K562 (cell line): ENCODE measurements around the gene CORO2A. TPM values are rescaled to one million over a fixed set of nuclear protein-coding genes. Genes with fewer than 3 reads are reported as not detected.
A peak's percentile ranks its signal among the peaks of the same experiment; 100 is the strongest.

Experiments
- CHD4 ChIP-seq: fragments of 200-600 bp; sonication (generic); IDR thresholded peaks from 3 replicates; pipeline ENCODE4 v1.6.1; 2012; ENCODE audit warnings: low read depth, mild to moderate bottlenecking, mixed read lengths, low read length, inconsistent platforms; ENCODE audit not compliant: insufficient read depth, insufficient replicate concordance, poor library complexity, severe bottlenecking
- GABPB1 ChIP-seq: sonication (generic); formaldehyde crosslinking; IDR thresholded peaks from 2 replicates; pipeline ENCODE4 v1.8.0; 2022; ENCODE audit warnings: mild to moderate bottlenecking, missing genetic modification reagents
- LCOR ChIP-seq: sonication (generic); formaldehyde crosslinking; IDR thresholded peaks from 2 replicates; pipeline ENCODE4 v1.8.0; 2022; ENCODE audit warnings: mild to moderate bottlenecking, missing genetic modification reagents
- MEF2D ChIP-seq: conservative IDR thresholded peaks from 2 replicates; pipeline ENCODE4 v1.6.1; 2016; ENCODE audit warnings: low read depth, missing genetic modification characterization, missing compliant biosample characterization
- MTF1 ChIP-seq: fragments of 250-450 bp; sonication (Bioruptor Pico); IDR thresholded peaks from 2 replicates; pipeline ENCODE4 v1.9.0; 2021; ENCODE audit warnings: moderate library complexity, mild to moderate bottlenecking, inconsistent platforms, borderline replicate concordance
- NFE2L1 ChIP-seq: fragments of 450-650 bp; IDR thresholded peaks from 2 replicates; pipeline ENCODE4 v1.6.1; 2016; ENCODE audit warnings: missing genetic modification characterization, low read depth, mild to moderate bottlenecking, missing compliant biosample characterization, moderate library complexity, borderline replicate concordance
- PML ChIP-seq: IDR thresholded peaks from 2 replicates; pipeline ENCODE4 v1.6.1; 2012; ENCODE audit warnings: low read length, inconsistent platforms
- PTBP1 ChIP-seq: fragments of 200-400 bp; formaldehyde crosslinking; IDR thresholded peaks from 2 replicates; pipeline ENCODE4 v1.6.1; 2017; ENCODE audit warnings: low read depth, low read length
- RBM15 ChIP-seq: fragments of 200-400 bp; formaldehyde crosslinking; IDR thresholded peaks from 2 replicates; pipeline ENCODE4 v1.6.1; 2018; ENCODE audit warnings: mild to moderate bottlenecking, low read length, moderate library complexity; ENCODE audit not compliant: insufficient read depth
- SIN3B ChIP-seq: fragments of 450-650 bp; IDR thresholded peaks from 2 replicates; pipeline ENCODE4 v1.6.1; 2017; ENCODE audit warnings: low read depth, mild to moderate bottlenecking, moderate library complexity
- TARDBP ChIP-seq: fragments of 450-650 bp; IDR thresholded peaks from 2 replicates; pipeline ENCODE4 v1.6.1; 2016
- TCFL5 ChIP-seq: fragments of 250-450 bp; sonication (Bioruptor Pico); conservative IDR thresholded peaks from 2 replicates; pipeline ENCODE4 v1.6.1; 2021; ENCODE audit warnings: mild to moderate bottlenecking, moderate library complexity, matching md5 sums
- ZBTB8A ChIP-seq: fragments of 450-650 bp; IDR thresholded peaks from 2 replicates; pipeline ENCODE4 v1.6.1; 2018; ENCODE audit warnings: mild to moderate bottlenecking, moderate library complexity; ENCODE audit not compliant: partially characterized antibody
- ZNF197 ChIP-seq: fragments of 200-800 bp; sonication (Bioruptor generic); IDR thresholded peaks from 2 replicates; pipeline ENCODE4 v1.6.1; 2016; ENCODE audit warnings: low read depth, missing genetic modification characterization, missing compliant biosample characterization
- ZNF324 ChIP-seq: fragments of 250-450 bp; sonication (Bioruptor Pico); IDR thresholded peaks from 2 replicates; pipeline ENCODE4 v1.4.0; 2020; ENCODE audit warnings: mild to moderate bottlenecking
- ZNF347 ChIP-seq: fragments of 450-650 bp; formaldehyde crosslinking; IDR thresholded peaks from 2 replicates; pipeline ENCODE4 v1.4.0; 2020; ENCODE audit warnings: low read depth, mild to moderate bottlenecking, moderate library complexity
- ZNF583 ChIP-seq: fragments of 250-450 bp; sonication (Bioruptor Pico); IDR thresholded peaks from 2 replicates; pipeline ENCODE4 v1.4.0; 2020
- ZNF785 ChIP-seq: fragments of 250-450 bp; sonication (Bioruptor Pico); IDR thresholded peaks from 2 replicates; pipeline ENCODE4 v1.4.0; 2020; ENCODE audit warnings: mild to moderate bottlenecking
- polyA plus RNA-seq, 8 experiments: library from polyadenylated mRNA; depleted of rRNA in 4 of 8; stranded (reverse) in 5 of 8; unstranded in 3 of 8; fragments of >200 nt; fragmentation: Nextera tagmentation in 2 of 8; fragmentation: Illumina TruSeq in 1 of 8; extraction: Ambion mirVana in 2 of 8; extraction: Trizol in 1 of 8; gene quantifications; 2 replicates each; pipeline versions ENCODE4 v1.2.1 to v1.2.3, GENCODE V29; 2011 to 2014; ENCODE audit warnings: inconsistent platforms in 1 of 8, missing spikeins in 1 of 8
- total RNA-seq, 7 experiments: library from RNA; depleted of rRNA in 6 of 7; stranded (reverse); fragments of >200 nt in 6 of 7; fragmentation: Illumina TruSeq in 2 of 7; extraction: Trizol in 2 of 7; gene quantifications; 2 replicates each; pipeline versions ENCODE4 v1.2.1 to v1.2.3, GENCODE V29; 2011 to 2021; ENCODE audit warnings: low replicate concordance in 1 of 7
- TF ChIP-seq, protein P1 (sequence below): sonication (generic); formaldehyde crosslinking; IDR thresholded peaks from 2 replicates; pipeline ENCODE4 v1.8.1; 2023; ENCODE audit warnings: mild to moderate bottlenecking, missing genetic modification reagents, moderate library complexity
- TF ChIP-seq, protein P2 (sequence below): IDR thresholded peaks from 2 replicates; pipeline ENCODE4 v1.6.1; 2014; ENCODE audit warnings: antibody characterized with exemption
- TF ChIP-seq, protein P3 (sequence below): sonication (generic); IDR thresholded peaks from 2 replicates; pipeline ENCODE4 v1.6.1; 2016
- TF ChIP-seq, protein P4 (sequence below): fragments of 450-650 bp; formaldehyde crosslinking; IDR thresholded peaks from 2 replicates; pipeline ENCODE4 v1.4.0; 2020; ENCODE audit warnings: mild to moderate bottlenecking, mixed read lengths
- TF ChIP-seq, protein P5 (sequence below), 2 experiments: fragments of 450-650 bp; IDR thresholded peaks; 2 replicates each; pipeline ENCODE4 v1.6.1; 2016

The CORO2A gene
- total and polyA plus RNA-seq, 9 of the 15 experiments (the other 6 are each of a cell fraction or from before 2014, with no cell fraction given) = 9.5 to 26.6 (median 18.0) TPM

DNA sequence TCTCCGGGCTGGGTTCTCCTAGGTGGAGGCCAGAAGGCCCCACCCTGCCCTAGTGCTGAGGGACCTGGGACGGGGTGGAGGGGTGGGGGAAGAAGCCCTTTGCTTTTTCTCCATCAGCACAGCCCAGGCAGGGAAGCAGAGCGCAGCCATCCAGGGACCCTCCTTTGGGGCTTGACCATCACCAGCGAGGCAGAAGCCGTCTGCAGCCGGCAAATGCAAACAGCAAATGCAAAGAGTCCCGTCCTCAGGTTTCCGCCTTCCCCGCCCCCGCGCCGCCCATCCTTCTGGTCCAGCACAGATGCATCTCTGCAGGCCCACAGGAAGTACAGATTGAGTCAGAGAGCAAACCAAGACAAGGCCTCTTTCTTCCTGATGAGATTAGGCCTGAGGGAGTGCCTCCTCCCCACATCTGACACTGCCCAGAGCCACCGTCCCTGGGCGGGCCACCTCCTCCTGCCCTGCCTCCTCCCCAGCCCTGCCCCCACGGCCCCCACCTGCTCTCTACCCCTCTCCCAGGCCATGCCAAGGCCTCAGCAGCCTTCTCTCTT, 23.4 kb downstream of the CORO2A start (continued):
- TF ChIP-seq CHD4 (no peak), PTBP1 (no peak), NFE2L1 (no peak), ZBTB8A (no peak), RBM15 (no peak), MTF1 (CRISPR knock-in tag) (no peak), TCFL5 (CRISPR knock-in tag) (no peak), ZNF347 (CRISPR knock-in tag) (no peak), ZNF324 (CRISPR knock-in tag) (no peak), PML (no peak), ZNF583 (no peak), SIN3B (no peak), ZNF197 (no peak), LCOR (CRISPR knock-in tag) (no peak), TARDBP (no peak), MEF2D (tag) (no peak), GABPB1 (peak; percentile 58), ZNF785 (CRISPR knock-in tag) (no peak)
- TF ChIP-seq, protein P1, sequence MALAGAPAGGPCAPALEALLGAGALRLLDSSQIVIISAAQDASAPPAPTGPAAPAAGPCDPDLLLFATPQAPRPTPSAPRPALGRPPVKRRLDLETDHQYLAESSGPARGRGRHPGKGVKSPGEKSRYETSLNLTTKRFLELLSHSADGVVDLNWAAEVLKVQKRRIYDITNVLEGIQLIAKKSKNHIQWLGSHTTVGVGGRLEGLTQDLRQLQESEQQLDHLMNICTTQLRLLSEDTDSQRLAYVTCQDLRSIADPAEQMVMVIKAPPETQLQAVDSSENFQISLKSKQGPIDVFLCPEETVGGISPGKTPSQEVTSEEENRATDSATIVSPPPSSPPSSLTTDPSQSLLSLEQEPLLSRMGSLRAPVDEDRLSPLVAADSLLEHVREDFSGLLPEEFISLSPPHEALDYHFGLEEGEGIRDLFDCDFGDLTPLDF (CRISPR knock-in tag) = no peak
- TF ChIP-seq, protein P2, sequence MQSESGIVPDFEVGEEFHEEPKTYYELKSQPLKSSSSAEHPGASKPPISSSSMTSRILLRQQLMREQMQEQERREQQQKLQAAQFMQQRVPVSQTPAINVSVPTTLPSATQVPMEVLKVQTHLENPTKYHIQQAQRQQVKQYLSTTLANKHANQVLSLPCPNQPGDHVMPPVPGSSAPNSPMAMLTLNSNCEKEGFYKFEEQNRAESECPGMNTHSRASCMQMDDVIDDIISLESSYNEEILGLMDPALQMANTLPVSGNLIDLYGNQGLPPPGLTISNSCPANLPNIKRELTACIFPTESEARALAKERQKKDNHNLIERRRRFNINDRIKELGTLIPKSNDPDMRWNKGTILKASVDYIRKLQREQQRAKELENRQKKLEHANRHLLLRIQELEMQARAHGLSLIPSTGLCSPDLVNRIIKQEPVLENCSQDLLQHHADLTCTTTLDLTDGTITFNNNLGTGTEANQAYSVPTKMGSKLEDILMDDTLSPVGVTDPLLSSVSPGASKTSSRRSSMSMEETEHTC = no peak
- TF ChIP-seq, protein P3, sequence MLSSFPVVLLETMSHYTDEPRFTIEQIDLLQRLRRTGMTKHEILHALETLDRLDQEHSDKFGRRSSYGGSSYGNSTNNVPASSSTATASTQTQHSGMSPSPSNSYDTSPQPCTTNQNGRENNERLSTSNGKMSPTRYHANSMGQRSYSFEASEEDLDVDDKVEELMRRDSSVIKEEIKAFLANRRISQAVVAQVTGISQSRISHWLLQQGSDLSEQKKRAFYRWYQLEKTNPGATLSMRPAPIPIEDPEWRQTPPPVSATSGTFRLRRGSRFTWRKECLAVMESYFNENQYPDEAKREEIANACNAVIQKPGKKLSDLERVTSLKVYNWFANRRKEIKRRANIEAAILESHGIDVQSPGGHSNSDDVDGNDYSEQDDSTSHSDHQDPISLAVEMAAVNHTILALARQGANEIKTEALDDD = no peak
- TF ChIP-seq, protein P4, sequence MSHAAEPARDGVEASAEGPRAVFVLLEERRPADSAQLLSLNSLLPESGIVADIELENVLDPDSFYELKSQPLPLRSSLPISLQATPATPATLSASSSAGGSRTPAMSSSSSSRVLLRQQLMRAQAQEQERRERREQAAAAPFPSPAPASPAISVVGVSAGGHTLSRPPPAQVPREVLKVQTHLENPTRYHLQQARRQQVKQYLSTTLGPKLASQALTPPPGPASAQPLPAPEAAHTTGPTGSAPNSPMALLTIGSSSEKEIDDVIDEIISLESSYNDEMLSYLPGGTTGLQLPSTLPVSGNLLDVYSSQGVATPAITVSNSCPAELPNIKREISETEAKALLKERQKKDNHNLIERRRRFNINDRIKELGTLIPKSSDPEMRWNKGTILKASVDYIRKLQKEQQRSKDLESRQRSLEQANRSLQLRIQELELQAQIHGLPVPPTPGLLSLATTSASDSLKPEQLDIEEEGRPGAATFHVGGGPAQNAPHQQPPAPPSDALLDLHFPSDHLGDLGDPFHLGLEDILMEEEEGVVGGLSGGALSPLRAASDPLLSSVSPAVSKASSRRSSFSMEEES = no peak
- TF ChIP-seq, protein P5, sequence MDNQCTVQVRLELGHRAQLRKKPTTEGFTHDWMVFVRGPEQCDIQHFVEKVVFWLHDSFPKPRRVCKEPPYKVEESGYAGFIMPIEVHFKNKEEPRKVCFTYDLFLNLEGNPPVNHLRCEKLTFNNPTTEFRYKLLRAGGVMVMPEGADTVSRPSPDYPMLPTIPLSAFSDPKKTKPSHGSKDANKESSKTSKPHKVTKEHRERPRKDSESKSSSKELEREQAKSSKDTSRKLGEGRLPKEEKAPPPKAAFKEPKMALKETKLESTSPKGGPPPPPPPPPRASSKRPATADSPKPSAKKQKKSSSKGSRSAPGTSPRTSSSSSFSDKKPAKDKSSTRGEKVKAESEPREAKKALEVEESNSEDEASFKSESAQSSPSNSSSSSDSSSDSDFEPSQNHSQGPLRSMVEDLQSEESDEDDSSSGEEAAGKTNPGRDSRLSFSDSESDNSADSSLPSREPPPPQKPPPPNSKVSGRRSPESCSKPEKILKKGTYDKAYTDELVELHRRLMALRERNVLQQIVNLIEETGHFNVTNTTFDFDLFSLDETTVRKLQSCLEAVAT (IDR thresholded peaks at IDR 0.05) = no peak
